ENCODE measurements around the gene PTPRO.
"Not testable (repeated sequence)": the region's sequence is repeated elsewhere in the genome, so short reads cannot be mapped to it uniquely, and the experiment has no call there.

PTPRO gene

DNA sequence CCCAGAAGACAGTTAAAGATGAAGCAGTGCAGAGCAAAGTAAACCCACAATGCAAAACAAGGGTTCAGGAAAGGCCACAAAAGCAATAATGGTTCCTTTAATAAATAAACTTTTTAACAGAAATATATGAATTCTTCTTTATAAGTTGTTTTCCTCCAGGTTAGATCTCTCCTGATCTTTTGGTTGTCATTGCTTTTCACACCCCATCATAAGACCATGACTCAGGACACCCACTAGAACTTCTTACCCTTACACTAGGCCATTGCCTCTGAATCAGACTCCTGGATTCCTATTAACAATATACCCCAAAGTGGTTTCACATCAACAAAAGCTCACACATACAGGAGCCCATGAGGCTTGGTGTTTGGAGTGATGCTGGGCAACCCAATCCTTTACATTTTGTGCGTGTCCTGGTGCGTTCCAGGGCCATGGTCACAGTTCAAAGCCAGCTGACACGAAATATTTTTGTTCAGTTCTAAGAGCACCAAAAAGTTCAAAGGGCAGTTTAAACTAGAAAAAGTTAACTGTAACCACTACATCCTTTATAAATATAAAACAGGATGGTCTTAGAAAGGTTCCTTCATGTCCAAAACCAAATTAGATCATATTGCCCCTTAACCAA is 279.9 kb downstream of the PTPRO start:
- no peak for DNase-seq (ENCODE audit: low read depth)

DNA sequence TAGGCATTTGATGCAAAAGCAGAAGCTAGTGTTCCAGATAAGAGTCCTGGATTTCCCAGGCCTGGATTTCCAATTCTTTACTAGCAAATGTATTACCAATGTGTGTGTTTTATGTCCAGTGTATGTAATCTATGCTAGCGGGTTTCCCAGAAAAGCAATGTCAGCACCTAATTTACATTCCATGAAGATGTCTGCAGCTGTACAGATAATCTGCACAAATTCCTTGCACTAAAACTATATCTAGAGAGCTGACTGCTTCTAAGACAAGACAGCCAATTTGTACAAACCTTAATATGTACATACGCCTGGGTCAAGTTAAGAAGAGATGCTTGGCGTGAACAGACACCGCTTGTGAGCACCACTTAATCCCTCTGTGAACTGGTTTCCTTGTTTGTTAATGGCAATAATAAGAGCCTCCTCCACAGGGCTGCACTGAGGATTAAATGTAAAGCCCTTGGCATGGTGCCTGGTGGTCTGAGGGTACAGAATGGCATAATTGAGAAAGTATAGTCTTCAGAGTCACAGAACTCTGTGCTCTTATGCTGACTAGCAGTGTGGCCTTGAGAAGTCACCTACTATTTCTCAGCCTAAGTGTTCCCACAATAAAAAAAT is 281.3 kb downstream of the PTPRO start:
- no peak for DNase-seq (ENCODE audit: low read depth)

DNA sequence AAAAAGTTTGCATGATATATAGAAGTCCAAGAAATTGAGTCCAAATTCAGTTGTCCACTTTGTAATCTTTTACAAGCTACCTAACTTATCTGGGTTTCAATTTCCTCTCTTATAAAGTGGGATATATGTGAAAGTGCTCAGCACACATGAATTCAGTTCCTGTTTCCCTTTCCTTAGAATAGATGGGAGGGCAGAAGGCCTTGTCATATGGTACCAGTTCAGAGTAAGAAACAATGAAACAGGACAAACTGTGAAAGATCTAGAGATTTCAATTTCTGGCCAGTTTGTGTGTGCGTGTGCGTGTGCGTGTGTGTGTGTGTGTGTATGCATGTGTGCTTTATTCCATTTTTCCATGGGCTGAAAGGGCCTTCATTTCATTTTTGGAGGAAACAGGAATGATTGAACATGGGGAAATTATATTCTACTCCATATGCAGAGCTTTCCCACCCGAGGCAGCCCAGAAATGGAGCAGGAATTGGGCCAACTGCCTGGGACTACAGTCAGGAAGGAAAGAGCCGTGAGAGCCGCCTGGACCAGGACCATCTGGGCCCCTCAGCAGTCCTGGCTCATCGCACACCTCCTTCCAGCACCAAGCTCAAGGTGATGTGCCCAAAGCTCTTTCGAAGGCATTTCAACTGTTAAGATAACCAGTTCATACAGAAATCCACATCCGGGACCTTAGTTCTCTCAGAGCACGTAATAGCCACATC is 283.7 kb downstream of the PTPRO start:
- DNase-seq (ENCODE audit: low read depth), result no peak

DNA sequence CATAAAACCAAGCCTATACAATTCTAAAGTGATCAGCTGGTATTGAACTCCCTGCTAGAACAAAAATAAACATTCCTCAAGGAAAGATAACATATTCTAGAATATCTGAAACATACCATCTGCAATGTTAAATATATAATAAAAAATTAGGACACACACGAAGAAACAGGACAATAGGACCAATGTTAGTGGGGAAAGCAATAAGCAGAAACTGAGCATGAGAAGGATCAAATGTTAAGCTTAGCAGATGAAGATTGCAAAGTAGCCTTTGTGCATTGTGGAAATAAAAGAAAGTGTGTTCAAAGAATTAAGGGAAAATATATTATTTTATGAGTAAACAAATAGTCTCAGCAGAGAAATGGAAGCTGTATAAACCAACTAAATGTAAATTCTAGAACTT is 286.1 kb downstream of the PTPRO start:
- no peak for DNase-seq (ENCODE audit: low read depth)

DNA sequence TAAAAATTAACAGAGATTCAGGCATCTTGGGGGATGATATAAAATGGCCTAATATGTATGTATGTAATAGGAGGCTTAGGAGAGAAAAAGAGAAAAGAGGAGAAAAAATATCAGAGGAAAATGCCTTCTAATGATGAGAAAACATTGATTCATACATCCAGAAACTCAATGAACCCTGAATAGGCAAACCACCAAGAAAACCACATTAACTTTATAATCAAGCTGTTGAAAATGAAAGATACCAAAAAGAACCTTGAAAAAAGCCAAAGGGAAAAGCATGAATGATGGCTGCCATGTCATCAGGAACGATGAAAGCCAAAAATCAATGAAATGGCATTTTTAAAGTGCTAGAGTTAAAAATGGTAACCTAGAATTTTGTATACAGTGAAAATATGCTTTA is 286.6 kb downstream of the PTPRO start:
- no peak for DNase-seq (ENCODE audit: low read depth)

DNA sequence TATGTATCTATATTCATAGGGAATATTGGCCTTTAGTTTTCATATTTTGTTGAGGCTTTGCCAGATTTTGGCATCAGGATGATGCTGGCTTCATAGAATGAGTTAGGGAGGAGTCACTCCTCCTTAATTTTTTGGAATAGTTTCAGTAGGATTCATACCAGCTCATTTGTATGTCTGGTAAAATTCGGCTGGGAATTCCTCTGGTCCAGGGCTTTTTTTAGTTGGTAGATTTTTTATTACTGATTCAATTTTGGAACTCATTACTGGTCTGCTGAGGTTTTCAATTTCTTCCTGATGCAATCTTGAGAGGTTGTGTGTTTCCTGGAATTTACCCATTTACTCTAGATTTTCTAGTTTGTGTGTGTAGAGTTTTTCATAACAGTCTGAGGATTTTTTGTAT is 291.7 kb downstream of the PTPRO start:
- DNase-seq (ENCODE audit: low read depth), result no peak

DNA sequence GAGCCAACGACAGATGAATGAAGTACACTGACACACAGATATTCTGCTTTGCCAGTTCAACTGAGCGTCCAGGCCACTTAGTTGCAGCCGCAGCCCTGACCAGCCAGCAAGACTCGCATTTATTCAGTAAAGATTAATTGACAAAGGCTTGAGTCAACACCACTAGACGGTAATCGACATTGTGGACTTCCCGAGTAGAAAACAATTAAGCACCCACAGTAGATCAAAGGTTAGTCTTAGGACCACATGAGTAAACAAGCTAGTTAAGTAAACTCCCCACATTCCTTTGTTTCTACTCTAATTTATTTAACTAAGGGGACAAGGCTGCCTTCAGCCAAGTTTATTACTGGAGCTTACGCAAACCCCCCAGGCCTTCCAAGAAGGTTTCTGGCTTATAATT is 294.2 kb downstream of the PTPRO start:
- not testable (repeated sequence) for DNase-seq (ENCODE audit: low read depth)

DNA sequence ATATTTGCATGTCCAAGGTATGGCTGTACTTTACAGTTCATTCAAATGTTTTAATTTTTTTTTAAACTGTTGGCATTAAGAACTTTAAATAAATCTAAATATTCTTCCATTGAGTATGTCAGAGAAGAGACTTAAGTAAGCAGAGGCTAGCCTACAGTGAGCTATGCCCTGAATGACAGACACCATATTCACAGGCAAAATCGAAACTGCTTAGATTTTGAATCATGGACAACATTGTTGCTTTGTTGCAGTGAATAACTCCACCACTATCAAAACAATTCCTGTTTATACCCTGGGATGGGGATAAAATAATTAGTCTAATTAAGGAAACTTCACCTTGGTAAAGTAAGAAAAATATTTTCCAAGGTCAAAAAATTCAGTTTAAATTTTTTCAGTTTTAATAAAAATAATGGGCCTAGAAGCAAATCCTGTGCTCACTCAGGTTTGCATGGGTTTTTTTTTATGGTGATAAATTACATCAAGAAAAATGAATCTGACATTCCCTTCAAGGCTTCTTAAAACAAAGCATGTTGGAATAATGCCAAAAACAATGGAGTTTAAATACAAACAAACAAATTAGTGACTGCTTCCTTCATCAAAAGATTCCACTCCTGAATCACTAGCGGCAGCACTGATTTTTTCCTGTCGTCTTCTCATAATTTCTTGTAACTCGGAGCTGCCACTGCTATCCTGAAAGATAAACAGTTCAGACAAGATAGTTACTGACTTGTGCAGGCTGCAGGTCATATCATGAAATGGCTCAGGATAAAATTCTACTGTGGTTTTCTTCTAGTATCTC is 298.6 kb downstream of the PTPRO start:
- no peak for DNase-seq (ENCODE audit: low read depth)

DNA sequence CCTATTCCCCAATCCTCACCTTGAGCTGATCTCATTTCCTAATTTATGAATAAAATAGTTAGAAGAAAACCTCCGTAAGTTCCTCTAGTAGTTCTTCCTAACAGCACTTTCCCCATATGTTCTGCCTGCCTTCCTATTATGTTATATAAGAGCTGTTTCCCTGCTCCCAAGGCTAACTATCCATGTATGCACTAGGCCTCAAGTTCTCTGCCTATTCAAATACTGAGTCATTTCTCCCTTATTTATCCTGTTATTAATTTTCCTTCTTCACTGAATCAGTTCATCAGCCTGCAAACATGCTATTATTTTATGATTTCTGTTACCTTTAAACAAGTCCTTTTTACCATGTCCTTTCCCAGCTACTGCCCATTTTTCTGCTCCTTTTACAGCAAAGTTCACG is 302.8 kb downstream of the PTPRO start:
- no peak for DNase-seq (ENCODE audit: low read depth)

DNA sequence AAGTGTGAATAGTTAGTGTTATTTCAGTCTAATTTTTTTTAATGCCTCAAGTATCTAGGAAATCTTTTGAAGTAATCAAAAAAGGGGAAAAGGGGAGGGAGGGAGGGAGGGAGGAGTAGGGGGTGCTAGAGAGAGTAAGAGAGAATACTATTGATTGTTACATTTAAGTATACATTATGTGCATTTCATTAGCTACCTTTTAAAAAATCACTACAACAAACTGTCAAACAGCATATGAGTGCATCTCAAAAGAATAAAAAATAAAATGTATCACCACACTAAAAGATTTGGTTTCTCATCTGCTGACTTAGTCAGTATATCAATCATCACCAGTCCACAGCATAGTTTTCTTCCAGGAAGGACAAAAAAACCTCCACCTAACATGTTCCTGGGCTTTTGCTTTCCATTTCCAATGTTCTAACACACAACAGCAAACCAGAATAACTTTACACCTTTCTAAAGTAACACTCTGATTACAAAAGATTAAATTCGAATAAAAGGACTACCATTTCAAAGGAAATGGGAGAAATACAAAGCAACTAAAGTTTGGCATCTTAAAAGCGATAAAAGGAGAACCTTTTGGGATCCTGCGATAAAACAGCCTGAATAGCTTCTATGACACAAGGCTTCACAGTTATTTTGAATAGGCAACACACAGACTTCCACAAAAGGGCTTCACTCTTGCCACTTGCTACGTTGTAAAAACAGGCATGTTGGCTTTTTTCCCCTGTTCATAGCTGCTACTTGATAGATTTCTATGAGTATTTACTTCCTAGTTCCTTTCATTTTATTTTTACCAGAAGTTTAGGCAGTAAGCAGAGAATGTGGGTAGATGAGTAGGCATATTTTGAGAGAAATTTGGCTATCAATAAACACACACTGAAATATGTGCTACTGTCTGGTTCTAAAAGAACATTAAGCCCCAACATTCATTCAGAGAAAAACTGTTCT is 306.0 kb downstream of the PTPRO start:
- DNase-seq (ENCODE audit: low read depth), result no peak

DNA sequence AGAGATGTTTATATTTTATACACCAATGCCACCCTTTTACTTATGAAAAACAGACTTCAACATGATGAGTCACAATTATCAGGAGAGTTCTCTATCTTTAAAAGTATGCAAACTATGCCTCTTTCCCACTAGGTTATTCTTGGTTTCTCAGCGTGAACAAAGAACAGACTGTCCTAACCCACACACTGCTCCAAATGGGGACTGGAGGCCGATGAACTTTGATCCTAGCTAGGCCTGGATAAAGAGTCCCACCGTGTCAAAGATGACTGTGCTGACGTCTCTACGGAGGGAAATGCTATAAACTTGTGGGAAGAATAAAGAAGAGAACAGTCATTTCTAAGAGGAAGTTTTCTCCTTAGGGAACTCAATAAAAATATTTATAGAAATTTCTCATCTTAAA is 306.8 kb downstream of the PTPRO start:
- peak; percentile 96 for DNase-seq (ENCODE audit: low read depth)

DNA sequence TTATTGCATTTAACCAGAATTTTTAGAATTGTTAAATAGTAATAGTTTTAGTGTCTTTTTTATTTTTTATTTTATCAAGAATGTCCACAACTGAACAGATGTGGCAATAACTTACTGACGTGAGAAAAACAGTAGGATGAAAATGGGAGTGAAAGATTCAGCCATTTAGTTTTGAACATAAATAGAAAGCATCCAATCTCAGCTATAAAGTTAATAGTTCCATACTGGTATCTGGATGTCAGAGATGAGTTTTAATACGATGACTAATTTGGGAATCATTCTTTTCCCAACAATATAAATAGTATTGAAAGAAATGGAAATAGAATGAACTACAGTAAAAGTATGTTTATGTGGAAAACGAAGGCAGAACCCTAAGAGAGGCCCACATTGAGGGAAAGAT is 307.5 kb downstream of the PTPRO start:
- peak; percentile 47 for DNase-seq (ENCODE audit: low read depth)

DNA sequence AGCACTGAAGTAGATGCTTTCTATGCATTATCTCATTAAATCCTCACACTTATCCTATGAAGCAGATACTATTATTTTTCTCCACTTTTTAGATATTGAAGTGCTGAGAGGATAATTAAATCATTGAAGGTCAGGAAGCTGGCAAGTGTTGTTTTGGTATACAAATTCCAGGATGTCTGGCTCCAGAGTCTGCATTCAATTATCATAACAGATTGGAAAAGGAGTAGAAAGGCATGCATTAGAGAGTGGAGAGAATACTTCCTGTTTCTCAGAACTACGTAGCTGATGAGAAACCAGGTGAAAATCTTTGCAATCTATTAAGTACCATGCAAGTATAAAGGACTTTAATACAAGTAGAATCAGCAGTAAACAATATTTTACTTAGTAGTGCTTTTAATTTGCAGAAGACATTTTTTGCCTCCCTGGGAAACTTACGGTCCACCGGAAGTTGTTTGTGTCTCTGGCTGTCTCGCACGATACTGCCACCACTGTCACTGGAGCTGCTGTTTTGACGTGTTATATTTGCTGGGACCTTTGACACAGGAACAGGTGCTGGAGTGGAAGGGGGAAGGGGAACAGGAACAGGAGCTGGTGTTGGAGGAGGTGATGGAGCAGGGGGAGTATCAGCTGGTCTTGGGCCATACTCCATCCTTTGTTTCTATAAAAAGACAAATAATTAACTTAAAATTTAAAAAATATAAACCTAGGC is 308.9 kb downstream of the PTPRO start:
- DNase-seq (ENCODE audit: low read depth), result no peak

DNA sequence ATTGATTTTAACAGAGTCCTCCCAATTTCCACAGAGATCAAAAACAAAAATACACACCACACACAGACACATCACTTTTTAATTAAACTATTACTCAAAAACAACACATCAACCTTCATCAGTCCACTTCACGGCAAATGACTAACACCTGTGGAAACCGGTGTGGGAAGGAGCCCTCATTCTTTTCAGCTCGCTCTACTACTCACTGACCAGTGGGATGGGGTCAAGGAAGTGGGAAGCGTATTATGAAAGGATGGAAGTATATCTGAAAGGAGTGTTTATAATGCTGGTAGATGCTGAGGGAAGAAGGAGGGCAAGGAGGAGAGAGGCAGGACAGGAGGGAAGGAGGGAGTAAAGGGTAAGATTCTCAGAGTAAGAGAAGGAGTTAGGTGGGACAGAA is 310.4 kb downstream of the PTPRO start:
- DNase-seq (ENCODE audit: low read depth), result no peak

DNA sequence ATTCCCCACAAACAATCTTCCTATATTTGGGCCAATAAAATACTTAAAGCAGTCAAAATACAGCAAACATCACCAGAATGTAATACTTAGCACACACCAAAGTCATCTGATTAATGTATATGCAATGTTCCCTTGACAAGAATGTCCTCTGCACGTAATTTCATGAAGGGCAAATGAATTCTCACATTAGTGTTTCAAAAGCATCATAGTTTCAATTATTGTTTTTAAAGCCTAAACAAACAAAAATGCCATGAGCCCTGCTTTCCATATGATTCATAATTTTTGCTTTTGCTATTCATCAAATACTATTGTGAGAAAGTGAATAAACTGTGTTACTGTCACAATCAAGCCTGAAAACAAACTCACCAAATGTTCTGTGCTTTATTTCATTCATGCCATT is 310.9 kb downstream of the PTPRO start:
- DNase-seq (ENCODE audit: low read depth), result no peak

DNA sequence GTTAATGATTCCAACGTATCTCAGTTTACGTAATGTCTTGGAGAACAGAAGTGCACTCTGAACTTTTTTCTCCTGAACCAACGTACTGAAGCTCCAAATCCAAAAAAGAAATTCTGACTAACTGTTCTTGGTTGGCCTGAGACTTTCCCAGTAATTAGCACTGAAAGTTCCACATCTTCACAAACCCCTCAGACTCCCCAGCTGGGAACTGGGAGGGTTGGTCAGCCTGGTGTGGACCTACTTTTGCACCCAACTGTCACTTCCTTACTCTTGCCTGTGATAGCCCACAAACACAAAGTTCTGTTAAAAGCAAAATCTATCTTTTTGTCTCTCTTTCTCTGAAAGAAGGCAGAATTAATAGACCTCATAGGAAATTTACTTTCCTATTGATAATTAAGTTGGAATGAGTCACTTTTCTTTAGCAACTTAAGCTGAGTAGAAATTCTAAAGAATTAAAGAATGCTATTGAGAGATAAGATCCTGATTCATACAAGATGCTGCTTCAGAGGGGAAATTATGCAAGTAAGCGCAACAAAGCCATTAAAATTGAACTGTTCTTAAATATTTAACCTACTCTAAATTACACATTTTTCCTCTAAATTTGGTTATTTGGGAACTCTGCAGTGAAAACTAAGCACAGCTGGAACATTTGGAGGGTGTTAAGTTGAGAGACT is 311.8 kb downstream of the PTPRO start:
- no peak for DNase-seq (ENCODE audit: low read depth)

DNA sequence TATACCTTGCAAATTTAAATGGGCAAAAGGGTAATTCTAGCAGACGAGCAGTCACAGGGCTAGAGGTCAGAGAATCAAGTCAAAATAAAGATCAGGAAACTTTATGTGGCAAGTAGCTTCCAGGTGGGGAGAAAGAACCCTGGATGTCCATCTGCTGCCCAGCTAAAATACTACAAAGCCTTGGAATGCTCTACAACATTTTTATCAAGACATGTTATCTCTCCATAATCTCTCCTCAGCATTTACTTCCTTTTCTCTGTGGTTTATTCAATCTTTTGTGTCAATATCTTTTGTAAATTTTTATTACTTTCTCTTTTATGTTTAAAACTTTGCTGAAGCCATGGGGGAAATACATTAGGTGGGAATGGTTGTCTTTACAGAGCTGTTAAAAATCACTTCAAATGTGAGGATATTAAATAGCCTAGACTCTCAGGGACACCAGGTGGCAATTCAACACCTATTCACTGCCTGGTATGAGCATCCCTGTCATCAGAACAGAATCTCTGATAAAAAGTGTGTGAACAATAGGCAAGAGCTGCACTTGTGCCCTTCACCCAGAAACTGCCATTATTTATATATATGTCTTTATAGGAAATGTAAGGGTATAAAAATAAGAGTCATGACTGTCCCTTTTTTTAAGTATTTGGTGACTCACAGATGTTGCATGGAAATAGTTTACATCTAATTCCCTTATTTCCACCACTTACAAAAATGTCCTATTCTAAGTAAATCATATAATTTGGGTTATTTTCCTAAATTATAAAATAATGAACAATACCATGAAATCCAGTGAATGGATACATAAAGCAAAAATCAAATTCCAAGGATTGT is 314.0 kb downstream of the PTPRO start:
- no peak for DNase-seq (ENCODE audit: low read depth)

DNA sequence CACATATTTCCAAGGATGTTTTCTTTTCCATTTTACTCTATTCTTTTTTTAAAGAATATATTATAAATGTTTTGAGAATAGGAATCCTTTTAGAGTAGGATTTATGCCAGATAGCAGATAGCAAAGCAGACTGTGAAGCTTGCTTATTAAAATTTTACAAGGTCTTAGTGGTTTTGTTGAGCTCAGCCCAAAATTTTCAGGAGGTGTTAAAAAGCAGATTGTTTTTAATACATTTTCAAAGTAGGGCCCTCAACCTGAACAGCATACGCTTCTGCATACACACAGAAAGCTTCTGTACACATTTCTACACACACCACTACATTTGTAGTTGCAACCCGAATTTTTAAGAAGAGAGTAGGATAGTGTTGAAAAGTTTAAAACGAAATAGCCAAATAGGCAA is 315.9 kb downstream of the PTPRO start:
- DNase-seq (ENCODE audit: low read depth), result no peak

DNA sequence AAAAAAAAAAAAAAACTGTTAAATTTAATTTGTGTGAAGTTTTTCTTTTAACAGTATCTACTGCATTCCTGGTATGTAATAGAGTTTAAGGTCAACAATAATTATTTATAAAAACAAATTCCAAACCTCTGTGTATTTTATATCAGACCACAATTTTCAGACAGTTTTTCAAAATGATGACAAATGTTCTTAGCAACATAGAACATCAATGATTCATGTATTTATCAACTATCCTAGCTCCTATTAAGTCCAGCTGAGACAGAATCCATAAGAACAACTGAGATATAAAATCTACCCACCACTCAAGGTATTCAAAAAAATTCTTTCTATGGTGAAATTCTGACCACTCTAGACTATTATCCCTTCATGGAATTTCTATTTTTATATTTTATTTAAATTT is 322.4 kb downstream of the PTPRO start:
- DNase-seq (ENCODE audit: low read depth), result no peak

DNA sequence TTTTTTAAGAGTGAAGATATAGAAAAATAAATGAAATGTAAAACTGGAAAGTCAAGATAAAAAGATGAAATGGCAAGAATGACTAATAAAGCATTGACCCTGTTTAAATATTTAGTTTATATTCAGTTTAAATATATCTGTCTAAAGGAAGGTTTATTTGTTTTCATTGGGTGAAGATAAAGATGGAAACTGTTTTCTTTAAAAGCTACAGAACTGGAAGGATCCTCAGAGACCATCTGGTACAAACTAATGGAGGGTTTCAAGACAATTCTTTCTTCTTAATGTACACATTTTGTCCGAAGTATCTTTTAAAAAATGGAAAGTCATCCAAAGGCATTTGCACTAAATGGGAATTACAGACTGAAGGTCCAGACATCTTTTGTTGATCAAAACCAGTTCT is 324.3 kb downstream of the PTPRO start:
- DNase-seq (ENCODE audit: low read depth), result no peak

All from HS-27A (cell line).